Breast epithelium (tissue), 4 donors: ENCODE data around the gene THADA. TPM values are rescaled to one million over a fixed set of nuclear protein-coding genes. Genes with fewer than 3 reads are reported as not detected.
"Not testable (repeated sequence)": the region's sequence is repeated elsewhere in the genome, so short reads cannot be mapped to it uniquely, and the experiment has no call there.

Experiments
- DNase-seq, 2 donors: peaks; one replicate each; pipeline ENCODE4 v3.0.0-alpha.2; 2019; ENCODE audit warnings: low spot score in 2 of 2
- H3K27ac ChIP-seq, 2 donors: fragments of 200-600 bp; sonication (generic) in 1 of 2; one replicate each; pipeline ENCODE4 v1.5.1; 2016 to 2019; ENCODE audit warnings: mild to moderate bottlenecking in 1 of 2
- H3K27me3 ChIP-seq, 2 donors: fragments of 200-600 bp; sonication (generic) in 1 of 2; one replicate each; pipeline versions ENCODE4 v1.5.1 to v1.6.0; 2017 to 2019; ENCODE audit warnings: control low read depth in 1 of 2, mild to moderate bottlenecking in 1 of 2
- H3K36me3 ChIP-seq: fragments of 200-600 bp; one replicate; pipeline ENCODE4 v1.5.1; 2019
- H3K4me1 ChIP-seq, 2 donors: fragments of 200-600 bp; sonication (generic); one replicate each; pipeline ENCODE4 v1.5.1; 2016 to 2019; ENCODE audit warnings: control low read depth in 1 of 2
- H3K4me3 ChIP-seq, 3 donors: fragments of 200-600 bp; sonication (generic); 1 replicate in 2 of 3; 2 replicates in 1 of 3; pipeline ENCODE4 v1.5.1; 2016 to 2019; ENCODE audit warnings: mild to moderate bottlenecking in 3 of 3, moderate library complexity in 2 of 3
- H3K9me3 ChIP-seq, 2 donors: fragments of 200-600 bp; sonication (generic) in 1 of 2; one replicate each; pipeline ENCODE4 v1.5.1; 2016 to 2019; ENCODE audit warnings: control low read depth in 1 of 2
- POLR2A ChIP-seq: fragments of 450-650 bp; IDR thresholded peaks from one replicate; pipeline ENCODE4 v1.6.1; 2016; ENCODE audit warnings: antibody characterized with exemption, mild to moderate bottlenecking, moderate library complexity
- POLR2AphosphoS5 ChIP-seq, 3 donors: sonication (generic); formaldehyde crosslinking; IDR thresholded peaks; one replicate each; pipeline ENCODE4 v1.6.1; 2017; ENCODE audit warnings: antibody characterized with exemption in 3 of 3
- intact Hi-C: fragments of 100-400 bp; cut with DNase I; formaldehyde crosslinking; loops from one replicate; pipeline ENCODE4 v1.15.1; 2023; ENCODE audit warnings: low total_unique reads
- total RNA-seq, 3 donors: library from RNA; depleted of rRNA; stranded (reverse); fragments of >200 nt; gene quantifications; one replicate each; pipeline ENCODE4 v1.1.0, GENCODE V29; 2016
- TF ChIP-seq, protein P1 (sequence below), 3 donors: fragments of 450-650 bp; IDR thresholded peaks; one replicate each; pipeline ENCODE4 v1.5.1; 2016 to 2017; ENCODE audit warnings: antibody characterized with exemption in 3 of 3, mild to moderate bottlenecking in 3 of 3, moderate library complexity in 3 of 3

The THADA gene
- total RNA-seq, 3 donors from 2014 or later, result 41.1 to 60.6 (median 49.5) TPM

- H3K36me3 ChIP-seq, result no peaks in the 10 kb centered on the region
- H3K27me3 ChIP-seq, result no peaks in the 10 kb centered on the region
- intact Hi-C loops, result no loop called here
- no peak for DNase-seq
- no peak overlapping the region for H3K4me3 ChIP-seq
- H3K27ac ChIP-seq, result peak overlapping the region in 1 of 2 donors; percentile 73
- peaks cover 0 to 8% of the 10 kb centered on the region in 2 donors for H3K4me1 ChIP-seq
- H3K9me3 ChIP-seq, result no peaks in the 10 kb centered on the region
- no peak for TF ChIP-seq POLR2A
- TF ChIP-seq, protein P1, sequence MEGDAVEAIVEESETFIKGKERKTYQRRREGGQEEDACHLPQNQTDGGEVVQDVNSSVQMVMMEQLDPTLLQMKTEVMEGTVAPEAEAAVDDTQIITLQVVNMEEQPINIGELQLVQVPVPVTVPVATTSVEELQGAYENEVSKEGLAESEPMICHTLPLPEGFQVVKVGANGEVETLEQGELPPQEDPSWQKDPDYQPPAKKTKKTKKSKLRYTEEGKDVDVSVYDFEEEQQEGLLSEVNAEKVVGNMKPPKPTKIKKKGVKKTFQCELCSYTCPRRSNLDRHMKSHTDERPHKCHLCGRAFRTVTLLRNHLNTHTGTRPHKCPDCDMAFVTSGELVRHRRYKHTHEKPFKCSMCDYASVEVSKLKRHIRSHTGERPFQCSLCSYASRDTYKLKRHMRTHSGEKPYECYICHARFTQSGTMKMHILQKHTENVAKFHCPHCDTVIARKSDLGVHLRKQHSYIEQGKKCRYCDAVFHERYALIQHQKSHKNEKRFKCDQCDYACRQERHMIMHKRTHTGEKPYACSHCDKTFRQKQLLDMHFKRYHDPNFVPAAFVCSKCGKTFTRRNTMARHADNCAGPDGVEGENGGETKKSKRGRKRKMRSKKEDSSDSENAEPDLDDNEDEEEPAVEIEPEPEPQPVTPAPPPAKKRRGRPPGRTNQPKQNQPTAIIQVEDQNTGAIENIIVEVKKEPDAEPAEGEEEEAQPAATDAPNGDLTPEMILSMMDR (IDR thresholded peaks at IDR 0.05), result no peak
- no peak for TF ChIP-seq POLR2AphosphoS5 (IDR thresholded peaks at IDR 0.05)
These were observed 293.5 kb downstream of the THADA start for GRCh38 chr2:43302182-43302960.

GRCh38 chr2:43300781-43301583, 294.9 kb downstream of the THADA start:
- H3K9me3 ChIP-seq, result no peaks in the 10 kb centered on the region
- H3K27me3 ChIP-seq, result no peaks in the 10 kb centered on the region
- intact Hi-C loops, result no loop called here
- peak overlapping the region; percentile 73 to 81 for H3K27ac ChIP-seq
- peaks cover 0 to 4% of the 10 kb centered on the region in 2 donors for H3K4me1 ChIP-seq
- TF ChIP-seq POLR2A, result no peak
- H3K4me3 ChIP-seq, result peak overlapping the region in 1 of 3 donors; percentile 47
- DNase-seq, result no peak
- no peaks in the 10 kb centered on the region for H3K36me3 ChIP-seq

DNA sequence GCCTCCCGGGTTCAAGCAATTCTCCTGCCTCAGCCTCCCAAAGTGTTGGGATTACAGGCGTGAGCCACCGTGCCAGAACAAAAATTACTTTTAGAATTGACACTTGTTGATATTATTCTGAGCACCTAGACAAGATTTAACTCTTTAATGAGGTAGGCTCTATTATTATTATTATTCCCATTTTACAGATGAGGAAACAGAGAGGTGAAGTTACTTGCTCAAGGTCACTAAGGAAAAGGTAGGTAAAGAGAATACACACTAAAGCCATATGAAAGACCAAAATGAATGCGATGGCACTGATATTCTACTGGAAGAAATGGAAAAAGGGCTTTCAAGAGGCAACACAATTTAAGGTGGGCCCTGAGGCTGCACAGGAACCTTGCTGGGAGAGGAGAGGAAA, 295.6 kb downstream of the THADA start:
- no peaks in the 10 kb centered on the region for H3K9me3 ChIP-seq
- intact Hi-C loops, result no loop called here
- TF ChIP-seq, protein P1 (IDR thresholded peaks at IDR 0.05), result no peak
- TF ChIP-seq POLR2A, result no peak
- no peak for TF ChIP-seq POLR2AphosphoS5 (IDR thresholded peaks at IDR 0.05)
- H3K4me1 ChIP-seq, result peaks cover 0 to 2% of the 10 kb centered on the region in 2 donors
- no peak overlapping the region for H3K4me3 ChIP-seq
- H3K27me3 ChIP-seq, result no peaks in the 10 kb centered on the region
- H3K36me3 ChIP-seq, result no peaks in the 10 kb centered on the region
- peak overlapping the region; percentile 73 to 81 for H3K27ac ChIP-seq
- no peak for DNase-seq

GRCh38 chr2:43298500-43298899, 297.3 kb downstream of the THADA start:
- no peak for DNase-seq
- Histone ChIP-seq H3K27me3 (no peaks in the 10 kb centered on the region), H3K36me3 (no peaks in the 10 kb centered on the region), H3K27ac (peak overlapping the region in 1 of 2 donors; percentile 9), H3K9me3 (no peaks in the 10 kb centered on the region), H3K4me1 (no peaks in the 10 kb centered on the region), H3K4me3 (no peak overlapping the region)
- TF ChIP-seq, protein P1 (IDR thresholded peaks at IDR 0.05), result no peak
- TF ChIP-seq POLR2A, result no peak
- no peak for TF ChIP-seq POLR2AphosphoS5 (IDR thresholded peaks at IDR 0.05)
- intact Hi-C loops, result no loop called here

DNA sequence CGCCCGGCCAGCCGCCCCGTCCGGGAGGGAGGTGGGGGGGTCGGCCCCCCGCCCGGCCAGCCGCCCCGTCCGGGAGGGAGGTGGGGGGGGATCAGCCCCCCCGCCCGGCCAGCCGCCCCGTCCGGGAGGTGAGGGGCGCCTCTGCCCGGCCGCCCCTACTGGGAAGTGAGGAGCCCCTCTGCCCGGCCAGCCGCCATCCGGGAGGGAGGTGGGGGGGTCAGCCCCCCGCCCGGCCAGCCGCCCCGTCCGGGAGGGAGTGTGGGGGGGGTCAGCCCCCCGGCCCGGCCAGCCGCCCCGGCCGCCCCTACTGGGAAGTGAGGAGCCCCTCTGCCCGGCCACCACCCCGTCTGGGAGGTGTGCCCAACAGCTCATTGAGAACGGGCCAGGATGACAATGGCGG, 298.1 kb downstream of the THADA start:
- H3K9me3 ChIP-seq, H3K4me3 ChIP-seq, H3K4me1 ChIP-seq, intact Hi-C loops, H3K36me3 ChIP-seq, H3K27me3 ChIP-seq, DNase-seq, H3K27ac ChIP-seq: not testable (repeated sequence)
